H1 (cell line): ENCODE measurements around the gene HOXC5. TPM values are rescaled to one million over a fixed set of nuclear protein-coding genes. Genes with fewer than 3 reads are reported as not detected.

ENCODE experiments used
- CTCF ChIA-PET: fragments of 300-600 bp; sonication (Branson Sonifier 250); formaldehyde crosslinking; loops from one replicate; lab custom pipeline; 2021; ENCODE audit not compliant: partially characterized antibody; lab: Charles Lee
- POLR2A ChIA-PET: fragments of 300-600 bp; sonication (Branson Sonifier 250); formaldehyde crosslinking; loops from one replicate; lab custom pipeline; 2021; ENCODE audit warnings: inconsistent platforms; ENCODE audit not compliant: partially characterized antibody; lab: Charles Lee
- DNase-seq, 2 experiments: peaks; one replicate each; pipeline versions ENCODE4 v3.0.0 to v3.0.0-alpha.2; 2010 to 2022; ENCODE audit warnings: low spot score in 2 of 2, low read depth in 1 of 2, mixed read lengths in 1 of 2
- FAIRE-seq: peaks from 2 replicates; lab custom pipeline; 2011; peaks lifted over from hg19 to GRCh38; lab: Jason Lieb, UNC
- H2AFZ ChIP-seq: 2 replicates; pipeline ENCODE4 v1.8.1; 2012; ENCODE audit warnings: low read length, inconsistent platforms
- H2AK5ac ChIP-seq: 2 replicates; pipeline ENCODE4 v1.6.1; 2013; ENCODE audit warnings: low read depth, low read length
- H2BK120ac ChIP-seq: replicated peaks from 2 replicates; pipeline ENCODE3; 2013; ENCODE audit warnings: low read depth, low read length, inconsistent platforms
- H2BK12ac ChIP-seq: 2 replicates; pipeline ENCODE4 v1.6.1; 2013; ENCODE audit warnings: low read depth, low read length
- H2BK15ac ChIP-seq: 2 replicates; pipeline ENCODE4 v1.6.1; 2013; ENCODE audit warnings: low read length
- H2BK20ac ChIP-seq: 2 replicates; pipeline ENCODE4 v1.6.1; 2013; ENCODE audit warnings: low read length
- H2BK5ac ChIP-seq: 2 replicates; pipeline ENCODE4 v1.6.1; 2013; ENCODE audit warnings: low read depth, low read length
- H3K14ac ChIP-seq: 2 replicates; pipeline ENCODE4 v1.6.1; 2013; ENCODE audit warnings: inconsistent platforms; ENCODE audit not compliant: insufficient read length
- H3K18ac ChIP-seq: 2 replicates; pipeline ENCODE4 v1.6.1; 2013; ENCODE audit warnings: low read length; ENCODE audit errors: extremely low read depth
- H3K23ac ChIP-seq: 2 replicates; pipeline ENCODE4 v1.6.1; 2013; ENCODE audit warnings: inconsistent platforms; ENCODE audit not compliant: insufficient read length
- H3K23me2 ChIP-seq: 2 replicates; pipeline ENCODE4 v1.6.1; 2013; ENCODE audit warnings: low read depth, low read length
- H3K27ac ChIP-seq: 2 replicates; pipeline ENCODE4 v1.6.1; 2011; ENCODE audit warnings: low read depth, low read length, inconsistent platforms
- H3K27me3 ChIP-seq, 4 experiments: replicated peaks in 1 of 4; 1 replicate in 1 of 4; 2 replicates in 3 of 4; pipeline versions ENCODE4 v1.6.1 to v1.8.1; 2011 to 2013; ENCODE audit warnings: low read length in 3 of 4, mild to moderate bottlenecking in 3 of 4, inconsistent platforms in 2 of 4, mixed read lengths in 2 of 4, moderate library complexity in 1 of 4; ENCODE audit not compliant: control insufficient read depth in 3 of 4, insufficient read depth in 3 of 4; ENCODE audit errors: extremely low read depth in 1 of 4
- H3K36me3 ChIP-seq, 4 experiments: 2 replicates each; pipeline versions ENCODE4 v1.6.1 to v1.8.1; 2011 to 2013; ENCODE audit warnings: mild to moderate bottlenecking in 4 of 4, low read length in 3 of 4, moderate library complexity in 2 of 4, control low read depth in 1 of 4, inconsistent platforms in 1 of 4; ENCODE audit not compliant: insufficient read depth in 4 of 4, control insufficient read depth in 2 of 4
- H3K4ac ChIP-seq: replicated peaks from 2 replicates; pipeline ENCODE3; 2013; ENCODE audit warnings: low read length, low read depth, mixed read lengths, inconsistent platforms; ENCODE audit not compliant: insufficient read length
- H3K4me1 ChIP-seq, 4 experiments: replicated peaks in 1 of 4; 1 replicate in 1 of 4; 2 replicates in 3 of 4; pipeline versions ENCODE4 v1.6.1 to v1.8.1; 2011 to 2013; ENCODE audit warnings: low read length in 3 of 4, inconsistent platforms in 2 of 4, mixed read lengths in 1 of 4; ENCODE audit not compliant: insufficient read depth in 4 of 4, control insufficient read depth in 3 of 4
- H3K4me2 ChIP-seq, 2 experiments: 2 replicates each; pipeline versions ENCODE4 v1.6.1 to v1.8.1; 2011 to 2013; ENCODE audit warnings: low read depth in 2 of 2, low read length in 2 of 2, control low read depth in 1 of 2, inconsistent platforms in 1 of 2, mild to moderate bottlenecking in 1 of 2; ENCODE audit not compliant: insufficient read depth in 1 of 2
- H3K4me3 ChIP-seq, 4 experiments: fragments of 200-600, 300-600 bp in 1 of 4; sonication (generic), shearing (Covaris generic), sonication (Bioruptor Twin) in 1 of 4; 2 replicates each; pipeline versions ENCODE4 v1.5.1 to v1.8.1; 2011 to 2016; ENCODE audit warnings: low read length in 4 of 4, low read depth in 3 of 4, control low read depth in 2 of 4, inconsistent platforms in 2 of 4, mild to moderate bottlenecking in 2 of 4, mixed read lengths in 1 of 4, moderate library complexity in 1 of 4; ENCODE audit not compliant: insufficient read depth in 2 of 4; ENCODE audit errors: extremely low read depth in 1 of 4
- H3K56ac ChIP-seq: replicated peaks from 2 replicates; pipeline ENCODE3; 2013; ENCODE audit warnings: low read depth, mild to moderate bottlenecking, mixed read lengths, low read length, inconsistent platforms; ENCODE audit not compliant: insufficient read length
- H3K79me1 ChIP-seq: 2 replicates; pipeline ENCODE4 v1.6.1; 2013; ENCODE audit warnings: low read depth, low read length, control low read depth
- H3K79me2 ChIP-seq, 2 experiments: 2 replicates each; pipeline versions ENCODE4 v1.6.1 to v1.8.1; 2012 to 2013; ENCODE audit warnings: low read length in 2 of 2, mild to moderate bottlenecking in 2 of 2, inconsistent platforms in 1 of 2; ENCODE audit not compliant: insufficient read depth in 2 of 2, control insufficient read depth in 1 of 2
- H3K9ac ChIP-seq, 4 experiments: replicated peaks in 1 of 4; 1 replicate in 1 of 4; 2 replicates in 3 of 4; pipeline versions ENCODE4 v1.6.1 to v1.8.1; 2011 to 2013; ENCODE audit warnings: low read depth in 3 of 4, low read length in 3 of 4, control low read depth in 2 of 4, mild to moderate bottlenecking in 2 of 4, moderate library complexity in 2 of 4, inconsistent platforms in 1 of 4; ENCODE audit errors: extremely low read depth in 1 of 4
- H3K9me3 ChIP-seq, 2 experiments: 2 replicates each; pipeline versions ENCODE4 v1.6.1 to v1.8.1; 2012 to 2013; ENCODE audit warnings: mild to moderate bottlenecking in 2 of 2, moderate library complexity in 2 of 2, control low read depth in 1 of 2, inconsistent platforms in 1 of 2, low read depth in 1 of 2, low read length in 1 of 2, mixed read lengths in 1 of 2; ENCODE audit not compliant: insufficient read depth in 2 of 2
- H4K20me1 ChIP-seq, 2 experiments: replicated peaks in 1 of 2; 2 replicates each; pipeline versions ENCODE3 to v1.8.1; 2011 to 2013; ENCODE audit warnings: inconsistent platforms in 2 of 2, low read length in 2 of 2, mild to moderate bottlenecking in 1 of 2; ENCODE audit not compliant: insufficient read depth in 2 of 2, control insufficient read depth in 1 of 2
- H4K5ac ChIP-seq: 2 replicates; pipeline ENCODE4 v1.6.1; 2013; ENCODE audit warnings: low read length, low read depth, mixed read lengths, inconsistent platforms; ENCODE audit not compliant: insufficient read length
- H4K8ac ChIP-seq: 2 replicates; pipeline ENCODE4 v1.8.0; 2013; ENCODE audit warnings: mild to moderate bottlenecking, moderate library complexity, low read length, inconsistent platforms; ENCODE audit not compliant: insufficient read depth; ENCODE audit errors: extremely low read depth
- H4K91ac ChIP-seq: replicated peaks from 2 replicates; pipeline ENCODE3; 2013; ENCODE audit warnings: low read length, mixed read lengths, inconsistent platforms; ENCODE audit not compliant: insufficient read length
- BACH1 ChIP-seq: IDR thresholded peaks from 2 replicates; pipeline ENCODE4 v1.6.1; 2012; ENCODE audit warnings: low read length, improper control_type of control experiment
- ZNF274 ChIP-seq: IDR thresholded peaks from 2 replicates; pipeline ENCODE4 v1.7.0; 2012; ENCODE audit warnings: low read length, borderline replicate concordance; ENCODE audit errors: extremely low read depth
- WGBS, 2 experiments: shearing (Covaris generic) in 1 of 2; methylation state at CpG; one replicate each; pipeline versions ENCODE4 v1.1.6 to v1.1.7; 2013 to 2015; ENCODE audit warnings: low lambda C conversion rate in 2 of 2, mixed read lengths in 2 of 2, inconsistent platforms in 1 of 2, low coverage in 1 of 2, missing lambda C conversion rate in 1 of 2; ENCODE audit not compliant: insufficient replicate concordance in 2 of 2, insufficient coverage in 1 of 2, insufficient read length in 1 of 2; ENCODE audit errors: extremely low coverage in 1 of 2, missing lambda C conversion rate in 1 of 2; 5-methylcytosine and 5-hydroxymethylcytosine counted together
- polyA plus RNA-seq, 7 experiments: library from polyadenylated mRNA; depleted of rRNA in 3 of 7; stranded (reverse) in 5 of 7; unstranded in 2 of 7; fragments of >200 nt in 5 of 7; fragments of 200-250 nt in 2 of 7; gene quantifications; 1 replicate in 5 of 7; 2 replicates in 1 of 7; 4 replicates in 1 of 7; pipeline versions ENCODE4 v1.2.1 to v1.2.3, GENCODE V29; 2011 to 2013; ENCODE audit warnings: missing spikeins in 2 of 7, mixed read lengths in 2 of 7
- total RNA-seq: library from RNA; stranded (reverse); fragmentation: NEBNext Ultra II Directional; extraction: Animal tissue kit (Norgen Biotek cat#: 25700); gene quantifications from 2 replicates; pipeline ENCODE4 v1.2.1, GENCODE V29; 2021

Gene HOXC5
- total and polyA plus RNA-seq, 2 of the 8 experiments (the other 6 are each of a cell fraction or from before 2014, with no cell fraction given), result not detected

- no peak overlapping the region for H4K91ac ChIP-seq
- H3K79me2 ChIP-seq, result no peaks in the 10 kb centered on the region
- no peak overlapping the region for H2BK15ac ChIP-seq
- H2BK20ac ChIP-seq, result no peak overlapping the region
- ChIA-PET CTCF (interaction anchor here (0.6 to 11.3 kb wide), 20 partner anchors 10 to 1395 kb away, joined by 3 to 172 read pairs (median 10); partner anchors contain the start of genes HOXC10, HOXC5, HOXC6 and SMUG1), POLR2A (interaction anchor here (0.6 to 1.4 kb wide), 6 partner anchors 10 to 1822 kb away, joined by 3 read pairs; no protein-coding TSS in a partner anchor)
- no peak overlapping the region for H3K4ac ChIP-seq
- no peak for DNase-seq
- FAIRE-seq, result no peak
- H4K20me1 ChIP-seq, result peaks cover 0 to 37% of the 10 kb centered on the region in 2 experiments
- H2BK120ac ChIP-seq, result no peak overlapping the region
- no peak overlapping the region for H2BK12ac ChIP-seq
- no peak for TF ChIP-seq ZNF274
- TF ChIP-seq BACH1, result no peak
- no peak overlapping the region for H4K5ac ChIP-seq
- no peak overlapping the region for H3K56ac ChIP-seq
- H3K4me2 ChIP-seq, result no peak overlapping the region
- H3K27me3 ChIP-seq, result peaks cover 97 to 100% (median 100%) of the 10 kb centered on the region in 4 experiments
- no peaks in the 10 kb centered on the region for H3K23me2 ChIP-seq
- no peak overlapping the region for H2AFZ ChIP-seq
- no peak overlapping the region for H2AK5ac ChIP-seq
- no peak overlapping the region for H3K18ac ChIP-seq
- H3K27ac ChIP-seq, result no peak overlapping the region
- H3K9me3 ChIP-seq, result no peaks in the 10 kb centered on the region
- no peak overlapping the region for H3K4me3 ChIP-seq
- H3K14ac ChIP-seq, result no peak overlapping the region
- no peak overlapping the region for H3K9ac ChIP-seq
- WGBS, 2 experiments, result 37% methylated on average over 22 of the region's 22 CpGs; no CpG with 5 or more reads in 1 of the 2 experiments
- peaks cover 0 to 4% (median 0%) of the 10 kb centered on the region in 4 experiments; a peak in 2 of 7 replicates for H3K4me1 ChIP-seq
- peaks cover 0 to 2% (median 0%) of the 10 kb centered on the region in 4 experiments; a peak in 1 of 8 replicates for H3K36me3 ChIP-seq
- H2BK5ac ChIP-seq, result no peak overlapping the region
- H3K23ac ChIP-seq, result no peak overlapping the region
- no peaks in the 10 kb centered on the region for H3K79me1 ChIP-seq
- H4K8ac ChIP-seq, result no peak overlapping the region
These were observed 26.2 kb upstream of the HOXC5 start for GRCh38 chr12:54006559-54007220.
